Renal cortical epithelial cell (primary cell): Measurements from ENCODE around the gene CEP192. TPM values are rescaled to one million over a fixed set of nuclear protein-coding genes. Genes with fewer than 3 reads are reported as not detected.
"Not testable (repeated sequence)": the region's sequence is repeated elsewhere in the genome, so short reads cannot be mapped to it uniquely, and the experiment has no call there.

Experiments
- DNase-seq: peaks from one replicate; pipeline ENCODE4 v3.0.0-alpha.2; 2011; ENCODE audit warnings: low read depth
- total RNA-seq: library from RNA; depleted of rRNA; stranded (reverse); fragments of >200 nt; gene quantifications from 2 replicates; pipeline ENCODE4 v1.2.3, GENCODE V29; 2014

CEP192 gene
- total RNA-seq, 1 donor from 2014 or later, result 35.1 TPM

- no peak for DNase-seq
Observed at GRCh38 chr18:12993439-12993838, 2.3 kb downstream of the CEP192 start.

GRCh38 chr18:12995424-12995823 is 4.3 kb downstream of the CEP192 start:
- no peak for DNase-seq

- DNase-seq, result no peak
Observed at GRCh38 chr18:12995952-12996477, 4.9 kb downstream of the CEP192 start.

- no peak for DNase-seq
Observed at GRCh38 chr18:12996661-12997292, 5.6 kb downstream of the CEP192 start.

- DNase-seq, result not testable (repeated sequence)
Observed at GRCh38 chr18:12997330-12997729, 6.2 kb downstream of the CEP192 start.

GRCh38 chr18:12998332-12999060 is 7.3 kb downstream of the CEP192 start:
- DNase-seq, result no peak

GRCh38 chr18:13003466-13003896 is 12.3 kb downstream of the CEP192 start:
- peak; percentile 68 for DNase-seq

- DNase-seq, result no peak
Observed at GRCh38 chr18:13004396-13004795, 13.2 kb downstream of the CEP192 start.

- no peak for DNase-seq
Observed at GRCh38 chr18:13005289-13005688, 14.1 kb downstream of the CEP192 start.

- DNase-seq, result no peak
Observed at GRCh38 chr18:13006531-13007247, 15.5 kb downstream of the CEP192 start.

- no peak for DNase-seq
Observed at GRCh38 chr18:13007248-13007560, 16.0 kb downstream of the CEP192 start.

GRCh38 chr18:13011719-13012118 is 20.6 kb downstream of the CEP192 start:
- DNase-seq, result peak; percentile 11

GRCh38 chr18:13014232-13014631 is 23.1 kb downstream of the CEP192 start:
- DNase-seq, result no peak

GRCh38 chr18:13014818-13015217 is 23.7 kb downstream of the CEP192 start:
- no peak for DNase-seq

GRCh38 chr18:13017247-13017875 is 26.2 kb downstream of the CEP192 start:
- DNase-seq, result no peak

GRCh38 chr18:13018374-13018773 is 27.2 kb downstream of the CEP192 start:
- DNase-seq, result no peak

- DNase-seq, result no peak
Observed at GRCh38 chr18:13019301-13019700, 28.1 kb downstream of the CEP192 start.

GRCh38 chr18:13022644-13023043 is 31.5 kb downstream of the CEP192 start:
- no peak for DNase-seq

GRCh38 chr18:13025233-13025632 is 34.1 kb downstream of the CEP192 start:
- DNase-seq, result no peak

- no peak for DNase-seq
Observed at GRCh38 chr18:13026583-13027270, 35.6 kb downstream of the CEP192 start.

- no peak for DNase-seq
Observed at GRCh38 chr18:13028869-13029268, 37.7 kb downstream of the CEP192 start.

GRCh38 chr18:13032173-13032572 is 41.0 kb downstream of the CEP192 start:
- DNase-seq, result no peak
